ENCODE results near the gene CDKN2B-AS1. TPM values are rescaled to one million over a fixed set of nuclear protein-coding genes. Genes with fewer than 3 reads are reported as not detected.

CDKN2B-AS1 gene
- total RNA-seq, 1 donor from 2014 or later, result 0.58 TPM

DNA sequence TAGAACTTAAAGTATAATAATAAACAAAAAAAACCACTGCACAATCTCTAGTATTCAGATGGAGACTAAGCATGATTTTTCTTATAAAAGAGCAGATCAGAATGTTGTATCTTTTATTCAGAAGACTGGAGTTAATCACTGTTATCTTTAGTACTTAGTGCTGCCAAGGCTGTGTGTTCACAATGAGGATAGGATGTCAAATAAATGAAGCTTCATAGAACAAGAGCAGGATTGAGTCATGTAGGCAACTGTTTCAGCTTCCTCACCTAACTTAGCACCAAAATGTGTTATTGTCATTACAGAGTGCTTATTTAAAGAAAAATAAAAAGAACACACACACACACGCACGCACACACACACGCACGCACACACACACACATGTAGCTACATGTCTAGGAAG is 72.6 kb downstream of the CDKN2B-AS1 start:
- TF ChIP-seq, protein P1, sequence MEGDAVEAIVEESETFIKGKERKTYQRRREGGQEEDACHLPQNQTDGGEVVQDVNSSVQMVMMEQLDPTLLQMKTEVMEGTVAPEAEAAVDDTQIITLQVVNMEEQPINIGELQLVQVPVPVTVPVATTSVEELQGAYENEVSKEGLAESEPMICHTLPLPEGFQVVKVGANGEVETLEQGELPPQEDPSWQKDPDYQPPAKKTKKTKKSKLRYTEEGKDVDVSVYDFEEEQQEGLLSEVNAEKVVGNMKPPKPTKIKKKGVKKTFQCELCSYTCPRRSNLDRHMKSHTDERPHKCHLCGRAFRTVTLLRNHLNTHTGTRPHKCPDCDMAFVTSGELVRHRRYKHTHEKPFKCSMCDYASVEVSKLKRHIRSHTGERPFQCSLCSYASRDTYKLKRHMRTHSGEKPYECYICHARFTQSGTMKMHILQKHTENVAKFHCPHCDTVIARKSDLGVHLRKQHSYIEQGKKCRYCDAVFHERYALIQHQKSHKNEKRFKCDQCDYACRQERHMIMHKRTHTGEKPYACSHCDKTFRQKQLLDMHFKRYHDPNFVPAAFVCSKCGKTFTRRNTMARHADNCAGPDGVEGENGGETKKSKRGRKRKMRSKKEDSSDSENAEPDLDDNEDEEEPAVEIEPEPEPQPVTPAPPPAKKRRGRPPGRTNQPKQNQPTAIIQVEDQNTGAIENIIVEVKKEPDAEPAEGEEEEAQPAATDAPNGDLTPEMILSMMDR (conservative IDR thresholded peaks at IDR 0.05), result no peak
- H3K4me1 Mint-ChIP-seq (ENCODE audit: unreplicated experiment), result no peaks in the 10 kb centered on the region
- H3K9me3 Mint-ChIP-seq, result no peaks in the 10 kb centered on the region
- no peak overlapping the region for H3K27ac Mint-ChIP-seq
- DNase-seq (ENCODE audit: extremely low spot score, unreplicated experiment), result no peak
- no peaks in the 10 kb centered on the region for H3K36me3 Mint-ChIP-seq
- peaks cover 2% of the 10 kb centered on the region for H3K27me3 Mint-ChIP-seq
- no peak overlapping the region for H3K4me3 Mint-ChIP-seq

DNA sequence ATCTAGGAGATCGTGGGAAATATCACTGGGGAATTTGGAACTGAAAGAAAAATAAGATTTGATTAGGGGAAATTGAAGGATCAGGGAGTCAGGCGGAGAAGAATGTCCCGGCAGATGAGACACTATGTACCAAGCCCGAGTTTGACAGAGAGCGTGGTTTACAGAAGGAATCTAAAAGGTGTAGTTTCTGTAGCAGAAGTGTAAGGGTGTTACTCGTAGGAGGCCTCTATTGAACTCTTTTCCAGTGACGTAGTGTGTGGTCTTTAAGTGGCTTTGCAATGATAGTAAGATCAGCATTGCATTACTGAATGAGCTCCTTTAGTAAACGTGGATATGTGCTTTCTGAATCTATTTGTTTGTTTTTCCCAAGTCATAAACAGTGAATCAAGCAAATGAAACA is 73.8 kb downstream of the CDKN2B-AS1 start:
- H3K36me3 Mint-ChIP-seq, result no peaks in the 10 kb centered on the region
- H3K27me3 Mint-ChIP-seq, result peaks cover 2% of the 10 kb centered on the region
- DNase-seq (ENCODE audit: extremely low spot score, unreplicated experiment), result no peak
- no peaks in the 10 kb centered on the region for H3K9me3 Mint-ChIP-seq
- TF ChIP-seq, protein P1 (conservative IDR thresholded peaks at IDR 0.05), result no peak
- no peaks in the 10 kb centered on the region for H3K4me1 Mint-ChIP-seq (ENCODE audit: unreplicated experiment)
- no peak overlapping the region for H3K4me3 Mint-ChIP-seq
- no peak overlapping the region for H3K27ac Mint-ChIP-seq

DNA sequence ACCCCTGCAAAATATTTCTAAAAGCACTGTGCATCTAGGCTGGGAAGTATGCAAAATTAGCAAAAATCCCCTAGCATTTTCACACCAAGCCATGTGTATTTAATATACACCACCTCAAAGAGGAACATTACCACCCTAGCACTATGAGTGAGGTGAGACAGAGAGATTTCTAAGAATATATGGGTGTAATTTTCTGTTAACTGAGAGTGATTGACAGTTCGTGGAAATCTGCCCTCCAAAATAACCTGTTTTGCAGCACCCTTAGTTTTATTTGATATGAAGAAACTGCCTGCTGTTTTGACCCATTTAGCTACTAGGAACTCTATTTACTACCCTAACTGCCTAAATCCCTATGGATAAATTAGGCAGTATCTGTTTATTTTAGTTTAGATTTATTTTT is 78.8 kb downstream of the CDKN2B-AS1 start:
- no peak overlapping the region for H3K27ac Mint-ChIP-seq
- no peaks in the 10 kb centered on the region for H3K9me3 Mint-ChIP-seq
- no peaks in the 10 kb centered on the region for H3K36me3 Mint-ChIP-seq
- no peak overlapping the region for H3K4me3 Mint-ChIP-seq
- DNase-seq (ENCODE audit: extremely low spot score, unreplicated experiment), result no peak
- H3K27me3 Mint-ChIP-seq, result no peaks in the 10 kb centered on the region
- TF ChIP-seq, protein P1 (conservative IDR thresholded peaks at IDR 0.05), result no peak
- H3K4me1 Mint-ChIP-seq (ENCODE audit: unreplicated experiment), result no peaks in the 10 kb centered on the region

DNA sequence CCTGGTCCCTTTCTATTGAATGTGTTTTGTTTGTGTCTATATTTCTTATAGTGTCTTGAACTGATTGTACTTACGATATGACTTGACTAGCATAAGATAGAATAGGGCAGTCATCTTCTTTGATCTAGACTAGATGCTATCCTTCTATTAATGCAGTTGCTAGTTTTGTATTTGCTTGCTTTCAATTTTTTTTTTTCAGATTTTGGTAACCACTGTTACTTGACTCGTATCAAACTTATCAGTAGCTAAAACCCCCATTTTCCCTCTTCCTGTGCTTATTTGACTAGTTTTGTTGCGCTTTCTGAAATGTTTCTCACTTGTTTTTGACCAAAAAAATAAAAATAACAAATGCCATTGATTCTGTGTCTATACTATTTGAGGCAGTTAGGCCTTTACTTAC is 83.5 kb downstream of the CDKN2B-AS1 start:
- no peaks in the 10 kb centered on the region for H3K27me3 Mint-ChIP-seq

DNA sequence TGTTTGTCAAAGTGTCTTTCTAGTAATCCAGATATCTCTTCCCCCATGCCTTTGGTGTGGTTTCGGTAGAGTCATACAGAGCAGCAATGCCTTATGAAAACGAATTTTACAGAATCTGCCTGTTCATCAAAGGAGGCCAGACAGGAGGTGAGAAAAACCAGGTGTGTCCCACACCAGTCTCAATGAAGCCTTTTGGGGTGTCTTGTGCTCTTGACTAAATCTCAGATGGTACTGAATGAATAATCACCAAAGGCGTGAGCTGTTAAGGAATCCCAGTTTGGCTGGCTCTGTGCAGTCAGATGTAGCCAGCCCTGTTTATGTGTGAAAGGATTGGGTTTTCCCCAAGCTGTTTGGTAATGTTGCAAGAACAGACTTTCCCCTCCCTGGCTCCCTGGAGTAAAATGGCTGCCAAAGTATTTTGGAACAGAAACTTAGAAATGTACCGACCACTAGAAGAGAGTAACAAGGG is 85.3 kb downstream of the CDKN2B-AS1 start:
- Mint-ChIP-seq H3K27me3 (no peaks in the 10 kb centered on the region), H3K9me3 (peaks cover 5% of the 10 kb centered on the region), H3K27ac (no peak overlapping the region), H3K36me3 (no peaks in the 10 kb centered on the region), H3K4me1 (ENCODE audit: unreplicated experiment) (peaks cover 7% of the 10 kb centered on the region), H3K4me3 (no peak overlapping the region)
- DNase-seq (ENCODE audit: extremely low spot score, unreplicated experiment), result no peak
- TF ChIP-seq, protein P1 (conservative IDR thresholded peaks at IDR 0.05), result no peak

More for the DNA sequence above, 83.5 kb downstream of the CDKN2B-AS1 start:
- no peak for DNase-seq (ENCODE audit: extremely low spot score, unreplicated experiment)
- Mint-ChIP-seq H3K9me3 (no peaks in the 10 kb centered on the region), H3K36me3 (no peaks in the 10 kb centered on the region), H3K4me3 (no peak overlapping the region), H3K27ac (no peak overlapping the region), H3K4me1 (ENCODE audit: unreplicated experiment) (no peaks in the 10 kb centered on the region)
- TF ChIP-seq, protein P1 (conservative IDR thresholded peaks at IDR 0.05), result no peak

Measured in type B pancreatic cell (in vitro differentiated cells).